Breast epithelium (tissue), 3 donors: Measurements from ENCODE around the gene NUDT7.

Source experiments
- CTCF ChIP-seq, 3 donors: fragments of 450-650 bp; IDR thresholded peaks; one replicate each; pipeline ENCODE4 v1.5.1; 2016 to 2017; ENCODE audit warnings: antibody characterized with exemption in 3 of 3, mild to moderate bottlenecking in 3 of 3, moderate library complexity in 3 of 3
- POLR2A ChIP-seq: fragments of 450-650 bp; IDR thresholded peaks from one replicate; pipeline ENCODE4 v1.6.1; 2016; ENCODE audit warnings: antibody characterized with exemption, mild to moderate bottlenecking, moderate library complexity
- POLR2AphosphoS5 ChIP-seq, 3 donors: sonication (generic); formaldehyde crosslinking; IDR thresholded peaks; one replicate each; pipeline ENCODE4 v1.6.1; 2017; ENCODE audit warnings: antibody characterized with exemption in 3 of 3

- TF ChIP-seq POLR2A = no peak
- no peak for TF ChIP-seq CTCF (IDR thresholded peaks at IDR 0.05)
- TF ChIP-seq POLR2AphosphoS5 (IDR thresholded peaks at IDR 0.05) = no peak
Observed at GRCh38 chr16:77777745-77778144, 55.4 kb downstream of the NUDT7 start.
